Lower leg skin (tissue), 3 donors: ENCODE measurements around the gene IFI30.

Experiments
- CTCF ChIP-seq, 3 donors: fragments of 450-650 bp; IDR thresholded peaks; one replicate each; pipeline ENCODE4 v1.5.1; 2016; ENCODE audit warnings: antibody characterized with exemption in 3 of 3, mild to moderate bottlenecking in 3 of 3, moderate library complexity in 2 of 3
- POLR2A ChIP-seq, 2 donors: fragments of 450-650 bp; IDR thresholded peaks; one replicate each; pipeline ENCODE4 v1.6.1; 2016 to 2017; ENCODE audit warnings: antibody characterized with exemption in 2 of 2, mild to moderate bottlenecking in 1 of 2, moderate library complexity in 1 of 2

DNA sequence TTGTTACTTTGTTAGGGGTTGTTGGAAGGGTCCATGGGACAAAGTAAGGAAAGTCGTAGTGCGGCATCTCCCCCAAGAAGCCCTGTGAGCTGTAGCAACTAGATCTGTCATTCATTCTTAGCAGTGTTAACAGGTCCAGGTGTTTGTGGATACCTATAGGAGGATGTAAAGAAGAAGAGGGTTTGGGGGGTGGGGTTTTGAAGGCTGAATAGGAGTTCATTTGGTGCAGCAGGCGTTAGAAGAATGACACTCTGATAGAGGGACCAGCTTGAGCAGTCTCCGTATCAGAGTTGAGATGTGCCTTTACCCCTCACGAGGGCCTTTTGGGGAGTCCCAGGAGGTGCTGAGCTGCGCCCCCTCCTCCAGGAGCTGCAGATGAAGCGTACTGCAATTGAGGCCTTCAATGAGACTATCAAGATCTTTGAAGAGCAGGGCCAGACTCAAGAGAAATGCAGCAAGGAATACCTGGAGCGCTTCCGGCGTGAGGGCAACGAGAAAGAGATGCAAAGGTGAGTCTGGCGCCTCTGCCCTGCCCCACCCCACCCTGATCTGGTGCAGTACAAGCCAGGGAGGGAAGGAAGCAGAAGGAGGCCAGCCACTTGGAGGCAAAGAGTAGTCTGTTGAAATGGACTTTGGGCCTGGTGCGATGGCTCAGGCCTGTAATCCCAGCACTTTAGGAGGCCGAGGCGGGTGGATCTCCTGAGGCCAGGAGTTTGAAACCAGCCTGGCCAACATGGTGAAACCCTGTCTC is 7.6 kb upstream of the IFI30 start:
- TF ChIP-seq CTCF (IDR thresholded peaks at IDR 0.05) (no peak), POLR2A (IDR thresholded peaks at IDR 0.05) (no peak)
